ENCODE results near the gene PDE4D.

- no peak for TF ChIP-seq ZNF70 (CRISPR knock-in tag; IDR thresholded peaks at IDR 0.05)
- no peak for TF ChIP-seq ZNF565 (CRISPR knock-in tag; conservative IDR thresholded peaks at IDR 0.05; ENCODE audit: low read depth)
- no peak for TF ChIP-seq PATZ1 (CRISPR knock-in tag; IDR thresholded peaks at IDR 0.05; ENCODE audit: borderline replicate concordance)
- TF ChIP-seq SNAI2 (CRISPR knock-in tag; IDR thresholded peaks at IDR 0.05) = no peak
- TF ChIP-seq OSR1 (CRISPR knock-in tag; IDR thresholded peaks at IDR 0.05) = no peak
- no peak for TF ChIP-seq CREB5 (CRISPR knock-in tag; IDR thresholded peaks at IDR 0.05; ENCODE audit: low read depth)
- TF ChIP-seq ZFP30 (CRISPR knock-in tag; IDR thresholded peaks at IDR 0.05) = no peak
Observed at GRCh38 chr5:59259237-59259636, 634.3 kb downstream of the PDE4D start.

Data from SK-N-SH treated with all-trans-retinoic acid at 6 μM for 48 hours (cell line).